NT2/D1 (cell line): ENCODE results near the gene SFRP2.

Source experiments
- SUZ12 ChIP-seq: IDR thresholded peaks from 2 replicates; pipeline ENCODE4 v1.6.1; 2011; ENCODE audit not compliant: insufficient read length, insufficient read depth; ENCODE audit errors: extremely low read depth
- YY1 ChIP-seq: IDR thresholded peaks from 2 replicates; pipeline ENCODE4 v1.6.1; 2011; ENCODE audit not compliant: insufficient read length, insufficient read depth
- ZNF274 ChIP-seq: IDR thresholded peaks from 2 replicates; pipeline ENCODE4 v1.6.1; 2011; ENCODE audit warnings: mild to moderate bottlenecking, low read depth, low read length

DNA sequence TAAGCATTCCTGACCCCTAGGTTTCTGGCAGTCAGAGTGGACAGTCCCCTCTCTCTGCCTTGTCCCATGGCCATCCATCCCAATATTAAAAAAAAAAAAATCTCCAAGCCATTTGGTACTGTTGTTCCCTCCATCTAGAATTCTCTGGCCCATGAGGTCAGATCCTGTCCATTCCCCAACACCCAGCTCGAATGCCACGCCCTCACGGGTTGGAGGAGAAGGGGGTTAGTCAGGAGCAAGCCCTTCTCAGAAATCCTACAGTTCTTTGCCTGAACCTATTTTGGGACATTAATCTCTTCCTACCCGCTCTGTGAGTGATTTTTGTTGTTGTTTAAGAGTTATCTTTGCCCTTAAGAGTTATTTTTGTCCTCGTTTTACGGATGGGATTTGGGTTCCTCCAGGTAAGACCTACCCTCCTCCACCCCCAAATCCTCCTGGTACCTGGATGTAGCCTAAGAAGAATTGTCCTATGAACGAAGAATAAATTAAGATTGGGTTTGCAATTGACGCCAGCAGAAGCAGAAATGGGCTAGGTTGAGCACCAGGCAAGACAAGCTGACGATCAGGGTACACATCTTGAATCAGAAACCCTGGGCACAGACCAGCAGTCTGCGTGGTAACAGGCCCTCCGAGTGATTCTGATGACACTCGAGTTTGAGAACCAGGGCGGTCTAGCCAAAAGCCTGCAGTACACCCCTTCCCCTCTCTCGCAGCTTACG is 30.0 kb downstream of the SFRP2 start:
- no peak for TF ChIP-seq YY1
- TF ChIP-seq ZNF274, result no peak
- no peak for TF ChIP-seq SUZ12
